A204.1 (cell line): ENCODE data around the gene NSL1.

Source experiments
- FAIRE-seq: peaks from 2 replicates; lab custom pipeline; 2012; peaks lifted over from hg19 to GRCh38; lab: Jason Lieb, UNC

Gene NSL1

GRCh38 chr1:212701910-212702309, 89.7 kb downstream of the NSL1 start:
- FAIRE-seq, result no peak

- no peak for FAIRE-seq
Observed at GRCh38 chr1:212700892-212701819, 90.4 kb downstream of the NSL1 start.

GRCh38 chr1:212700223-212700891, 91.2 kb downstream of the NSL1 start:
- FAIRE-seq, result no peak

DNA sequence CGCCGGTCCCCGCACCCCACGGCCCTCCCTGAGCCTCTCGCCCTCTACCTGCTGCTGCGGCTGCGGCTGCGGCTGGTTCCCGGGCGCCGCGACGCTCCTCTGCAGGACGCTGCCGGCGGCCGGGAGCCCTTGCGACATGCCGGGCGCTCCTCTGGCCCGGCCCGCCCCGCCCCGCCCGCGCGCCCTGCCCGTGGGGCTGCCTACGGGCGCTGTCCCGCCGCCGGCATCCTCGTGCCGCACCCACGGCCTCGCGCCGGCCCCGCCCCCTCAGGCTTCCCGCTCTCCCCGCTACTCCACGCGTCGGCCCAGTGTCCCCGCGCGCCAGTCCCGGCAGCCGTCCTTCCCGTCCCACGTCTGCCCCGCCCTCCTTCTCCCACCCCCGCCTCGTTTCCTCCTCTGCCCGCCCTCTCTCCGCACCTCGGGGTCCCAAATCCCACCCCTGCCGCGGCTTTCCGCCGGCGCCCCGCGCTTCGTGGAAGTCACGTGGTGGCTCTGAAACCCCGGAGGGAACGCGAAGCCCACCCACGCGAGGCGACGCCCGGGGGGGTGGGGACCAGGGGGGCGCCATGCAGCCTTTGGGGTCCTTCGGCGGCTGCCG, 91.9 kb downstream of the NSL1 start, which contains the start of gene BATF3:
Gene BATF3, minus strand, starts transcription at position 216 of the 598 bp plus-strand sequence. Its CDS starts 78 bp downstream, at position 138.
- FAIRE-seq, result no peak

DNA sequence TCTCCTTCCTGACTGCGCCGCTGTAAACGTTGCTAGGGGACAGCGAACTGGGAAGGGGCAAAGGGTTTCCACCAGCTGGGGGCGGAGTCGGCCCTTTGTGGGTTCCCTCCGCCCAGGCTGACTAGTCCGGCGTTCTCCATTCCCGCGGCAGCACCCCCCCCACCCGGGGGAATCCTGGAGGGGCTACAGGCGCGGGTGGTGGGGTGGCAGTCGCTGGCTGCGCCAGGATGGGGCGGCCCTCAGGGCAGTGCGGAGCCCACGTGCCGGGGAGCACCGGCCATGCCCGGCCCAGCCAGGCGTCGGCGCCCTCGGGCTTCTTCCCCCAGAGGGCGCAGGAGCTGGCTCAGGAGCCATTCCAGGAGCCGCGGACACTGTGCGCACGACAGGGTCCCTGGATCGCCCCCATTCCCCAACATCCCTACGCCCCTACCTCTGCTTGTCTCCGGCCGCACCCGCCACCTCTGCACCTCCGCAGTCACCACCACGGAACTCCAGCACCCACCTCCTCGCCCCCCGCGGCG, 92.4 kb downstream of the NSL1 start:
- FAIRE-seq, result no peak

- FAIRE-seq, result no peak
Observed at GRCh38 chr1:212698467-212699103, 93.0 kb downstream of the NSL1 start.

DNA sequence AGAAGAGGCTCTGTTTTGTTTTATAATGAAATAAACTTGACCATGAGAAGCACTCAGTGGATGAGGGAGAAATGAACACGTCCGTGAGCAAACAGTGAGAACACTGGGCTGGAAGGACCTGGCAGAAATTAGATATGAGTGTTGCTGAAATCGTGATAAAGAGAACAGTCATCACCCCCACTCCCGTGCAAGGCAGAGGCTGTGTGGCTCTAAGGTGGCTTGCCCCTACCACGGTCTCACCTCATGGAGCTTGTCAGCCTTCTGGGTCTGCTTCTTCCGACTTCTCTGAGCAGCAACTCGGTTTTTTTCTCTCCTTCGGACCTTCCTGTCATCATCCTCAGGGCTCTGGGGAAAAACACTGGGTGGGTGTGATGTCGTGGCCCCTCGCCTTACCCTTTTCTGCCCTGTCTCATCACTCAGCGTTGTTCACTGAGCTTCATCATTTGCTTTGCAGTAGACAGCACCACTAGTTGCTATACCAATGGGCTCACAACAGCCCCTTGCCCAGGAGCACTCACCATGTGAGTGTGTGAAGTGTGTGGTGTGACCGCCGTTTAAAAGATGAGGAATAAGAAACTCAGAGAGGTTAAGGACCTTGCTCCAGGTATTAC, 94.8 kb downstream of the NSL1 start:
- no peak for FAIRE-seq

GRCh38 chr1:212692774-212693644, 98.6 kb downstream of the NSL1 start:
- no peak for FAIRE-seq

- FAIRE-seq, result no peak
Observed at GRCh38 chr1:212691561-212692071, 100.0 kb downstream of the NSL1 start.

DNA sequence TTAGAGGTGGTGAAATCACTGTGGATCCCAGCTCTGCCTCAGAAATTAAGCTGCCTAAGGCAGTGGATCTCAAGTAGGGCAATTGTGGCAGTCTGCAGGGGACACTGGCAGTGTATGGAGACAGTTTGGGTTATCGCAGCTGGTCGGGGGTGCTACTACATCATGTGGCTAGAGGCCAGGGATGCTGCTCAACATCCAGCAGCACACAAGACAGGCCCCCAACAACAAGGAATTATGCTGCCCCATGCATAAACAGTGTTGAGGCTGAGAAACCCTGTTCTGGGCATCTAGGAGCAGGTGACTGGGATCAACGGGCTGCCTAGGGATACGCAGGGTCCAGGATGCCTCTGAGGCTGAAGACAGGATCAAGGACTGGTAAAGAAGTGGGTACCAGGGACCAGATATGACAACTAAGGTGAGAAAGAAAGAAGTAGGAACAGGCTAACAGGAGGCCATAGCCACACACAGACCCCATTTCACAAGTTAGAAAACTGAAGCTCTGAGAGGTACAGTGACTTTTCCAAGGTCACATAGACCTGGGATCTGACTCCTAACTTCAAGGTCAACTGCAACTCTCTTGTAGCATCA, 100.7 kb downstream of the NSL1 start:
- no peak for FAIRE-seq

- FAIRE-seq, result no peak
Observed at GRCh38 chr1:212689758-212690529, 101.6 kb downstream of the NSL1 start.

DNA sequence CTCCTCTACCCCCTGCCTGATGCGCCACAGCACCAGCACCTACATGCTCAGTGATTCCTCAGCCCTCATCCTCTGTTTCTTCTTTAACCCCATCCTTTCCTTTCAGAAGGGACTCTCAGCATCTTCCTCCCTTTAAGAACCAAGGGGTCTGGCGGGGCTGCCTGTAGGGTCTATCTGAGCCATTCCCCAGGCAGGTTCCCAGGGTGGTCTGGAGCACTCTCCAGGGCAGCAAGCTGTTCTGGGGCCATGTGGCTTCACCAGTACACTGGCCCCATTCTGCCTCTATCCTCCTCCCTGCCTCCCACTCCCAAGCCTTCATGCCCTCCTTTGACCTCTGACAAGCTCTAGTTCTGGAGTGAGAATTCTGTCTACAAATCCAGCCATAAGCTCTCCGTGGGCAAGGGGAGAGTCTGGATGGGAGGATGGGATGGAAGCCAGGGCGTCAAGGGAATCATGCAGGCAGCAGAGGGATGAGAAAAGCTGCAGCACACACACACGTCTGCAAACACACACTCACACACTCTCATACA, 102.3 kb downstream of the NSL1 start:
- no peak for FAIRE-seq

GRCh38 chr1:212688341-212689047, 103.1 kb downstream of the NSL1 start:
- no peak for FAIRE-seq

DNA sequence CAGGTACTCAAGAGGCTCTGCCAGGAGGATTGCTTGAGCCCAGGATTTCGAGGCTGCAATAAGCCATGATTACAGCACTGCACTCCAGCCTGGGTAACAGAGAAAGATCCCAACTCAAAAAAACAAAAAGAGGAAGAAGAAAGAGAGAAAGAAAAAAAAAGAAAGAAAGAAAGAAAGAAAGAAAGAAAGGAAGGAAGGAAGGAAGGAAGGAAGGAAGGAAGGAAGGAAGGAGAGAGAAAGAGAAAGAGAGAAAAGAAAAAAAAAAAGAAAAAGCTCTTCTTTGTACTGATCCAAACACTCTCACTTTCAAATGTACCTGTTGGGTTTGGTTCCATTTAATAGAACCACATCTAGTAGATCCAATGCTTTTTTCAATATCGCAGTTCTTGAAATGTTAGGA, 103.8 kb downstream of the NSL1 start:
- no peak for FAIRE-seq

DNA sequence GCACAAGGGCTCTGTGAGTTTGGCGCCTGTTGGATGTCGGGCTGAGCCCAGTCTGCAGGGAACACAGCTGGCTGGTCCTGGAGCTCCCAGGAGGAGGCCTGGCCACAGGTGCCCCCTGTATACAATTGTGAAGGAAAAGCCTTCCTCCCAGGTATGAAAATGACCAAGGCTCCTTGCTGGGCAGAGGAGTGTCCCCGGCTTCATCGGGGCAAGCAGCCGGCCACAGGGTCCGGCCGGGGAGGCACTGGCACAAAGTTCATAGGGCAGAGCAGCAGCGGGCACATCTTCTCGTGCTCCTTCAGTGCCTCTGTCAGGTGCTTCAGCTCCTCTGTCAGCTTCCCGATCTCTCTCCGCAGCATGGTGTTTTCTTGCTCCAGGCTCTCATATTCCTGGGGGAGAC, 105.0 kb downstream of the NSL1 start:
- FAIRE-seq, result no peak

GRCh38 chr1:212686069-212686468, 105.5 kb downstream of the NSL1 start:
- no peak for FAIRE-seq

GRCh38 chr1:212685429-212685828, 106.1 kb downstream of the NSL1 start:
- FAIRE-seq, result no peak

DNA sequence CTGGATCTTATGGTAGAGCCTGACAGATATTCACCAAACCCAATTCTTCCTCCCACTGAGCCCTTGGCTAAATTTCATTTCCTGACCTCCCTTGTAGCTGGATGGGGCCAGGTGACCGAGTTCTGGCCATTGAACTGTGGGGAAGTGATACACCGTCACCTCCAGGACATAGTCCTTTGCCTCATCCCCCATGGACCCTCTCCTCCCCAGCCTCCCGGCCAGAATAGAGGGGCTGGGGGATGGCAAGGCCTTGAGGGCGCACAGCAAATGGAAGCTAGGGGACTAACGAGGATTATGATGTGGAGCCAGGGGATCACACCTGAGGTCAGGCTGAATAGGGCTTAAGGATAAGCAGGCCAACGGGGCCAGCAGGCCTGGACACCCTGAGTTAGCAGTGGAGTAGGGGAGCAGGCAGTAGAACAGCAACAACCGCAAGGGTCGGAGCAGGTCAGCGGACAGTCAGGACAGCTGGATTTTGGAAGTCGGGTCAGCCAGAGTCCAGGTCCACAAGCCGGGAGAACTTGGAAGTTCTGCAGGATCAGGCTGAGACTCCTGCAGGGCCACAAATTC, 107.0 kb downstream of the NSL1 start:
- no peak for FAIRE-seq
